PFSK-1 (cell line): ENCODE data around the gene ACOT4.

ENCODE experiments used
- FOXP2 ChIP-seq: optimal IDR thresholded peaks from 2 replicates; pipeline ENCODE3; 2011; ENCODE audit warnings: borderline replicate concordance, control low read depth, inconsistent platforms; ENCODE audit not compliant: insufficient read depth; ENCODE audit errors: extremely low read length, extremely low read depth
- POLR2AphosphoS5 ChIP-seq: IDR thresholded peaks from 2 replicates; pipeline ENCODE4 v1.6.1; 2012; ENCODE audit warnings: low read depth, mild to moderate bottlenecking, control low read depth, low read length, moderate library complexity
- REST ChIP-seq, 2 experiments: IDR thresholded peaks; 2 replicates each; pipeline versions ENCODE4 v1.6.1 to v1.8.0; 2011 to 2012; ENCODE audit warnings: low read depth in 2 of 2, low read length in 2 of 2, control low read depth in 1 of 2, inconsistent platforms in 1 of 2, mild to moderate bottlenecking in 1 of 2, moderate library complexity in 1 of 2; ENCODE audit not compliant: insufficient read depth in 1 of 2
- SIN3A ChIP-seq: IDR thresholded peaks from 2 replicates; pipeline ENCODE4 v1.6.1; 2012; ENCODE audit warnings: mild to moderate bottlenecking, low read length, moderate library complexity, borderline replicate concordance; ENCODE audit not compliant: insufficient read depth
- TAF1 ChIP-seq: IDR thresholded peaks from 2 replicates; pipeline ENCODE4 v1.6.1; 2012; ENCODE audit warnings: low read length, control low read depth, borderline replicate concordance; ENCODE audit not compliant: insufficient read depth

ACOT4 gene

DNA sequence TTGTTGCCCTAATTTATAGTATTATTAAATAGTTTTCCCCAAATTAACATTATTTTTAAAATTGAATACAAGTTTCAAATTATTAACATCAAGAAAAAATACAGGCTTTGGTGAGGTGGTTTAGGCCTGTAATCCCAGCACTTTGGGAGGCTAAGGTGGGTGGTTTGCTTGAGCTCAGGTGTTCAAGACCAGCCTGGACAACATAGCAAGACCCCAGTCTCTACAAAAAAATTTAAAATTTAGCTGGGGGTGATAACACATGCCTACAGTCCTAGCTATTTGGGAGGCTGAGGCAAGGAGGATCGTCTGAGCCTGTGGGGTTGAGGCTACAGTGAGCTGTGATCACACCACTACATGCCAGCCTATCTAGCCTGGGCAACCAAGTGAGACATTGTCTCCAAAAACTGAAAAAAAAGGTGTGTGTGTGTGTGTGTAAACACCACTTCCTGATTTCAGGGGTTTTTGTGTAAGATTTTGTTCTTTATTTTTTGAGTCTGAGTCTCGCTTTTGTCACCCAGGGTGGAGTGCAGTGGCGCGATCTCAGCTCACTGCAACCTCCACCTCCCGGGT lies 49.2 kb downstream of the ACOT4 start:
- TF ChIP-seq SIN3A: no peak
- TF ChIP-seq POLR2AphosphoS5: no peak
- no peak for TF ChIP-seq FOXP2

- TF ChIP-seq SIN3A (0 out of 2 replicates have a peak, but pooled peaks have one; percentile 23), REST (IDR thresholded peaks at IDR 0.05; ENCODE audit: insufficient read depth in 1 of 2, low read depth in 2 of 2, low read length in 2 of 2) (no peak), FOXP2 (peak; percentile 30), TAF1 (no peak), POLR2AphosphoS5 (peak; percentile 85)
Measured at GRCh38 chr14:73644531-73645247, 53.0 kb downstream of the ACOT4 start, which contains the start of gene DNAL1. DNAL1 (plus strand) TSS chr14:73644986; CDS start chr14:73645040, 54 bp downstream.

GRCh38 chr14:73645248-73645610 lies 53.6 kb downstream of the ACOT4 start:
- TF ChIP-seq TAF1 (no peak), REST (IDR thresholded peaks at IDR 0.05; ENCODE audit: insufficient read depth in 1 of 2, low read depth in 2 of 2, low read length in 2 of 2) (no peak), POLR2AphosphoS5 (no peak), SIN3A (no peak), FOXP2 (no peak)
